Lower lobe of right lung (tissue), 2 donors: ENCODE measurements around the gene HPCA. TPM values are rescaled to one million over a fixed set of nuclear protein-coding genes. Genes with fewer than 3 reads are reported as not detected.

Source experiments
- ATAC-seq, 2 donors: fragments of 200-7000 bp; cut with Tn5 transposase; one replicate each; pipeline ENCODE4 v1.9.1; 2020 to 2022; ENCODE audit warnings: mild to moderate bottlenecking in 2 of 2, moderate library complexity in 2 of 2
- DNase-seq: peaks from one replicate; pipeline ENCODE4 v3.0.0-alpha.2; 2020
- H3K27ac ChIP-seq: fragments of 200-600 bp; one replicate; pipeline ENCODE4 v1.8.0; 2022
- H3K27me3 ChIP-seq: fragments of 200-600 bp; one replicate; pipeline ENCODE4 v1.8.0; 2022; ENCODE audit warnings: low read depth
- H3K36me3 ChIP-seq: fragments of 200-600 bp; one replicate; pipeline ENCODE4 v1.8.0; 2022; ENCODE audit warnings: mild to moderate bottlenecking
- H3K4me1 ChIP-seq: fragments of 200-600 bp; one replicate; pipeline ENCODE4 v1.8.0; 2022
- H3K4me3 ChIP-seq: fragments of 200-600 bp; one replicate; pipeline ENCODE4 v1.8.0; 2022; ENCODE audit warnings: mild to moderate bottlenecking
- H3K9me3 ChIP-seq: fragments of 200-600 bp; one replicate; pipeline ENCODE4 v1.8.0; 2022
- CTCF ChIP-seq: fragments of 200-600 bp; IDR thresholded peaks from one replicate; pipeline ENCODE4 v1.8.0; 2022; ENCODE audit warnings: antibody characterized with exemption, mild to moderate bottlenecking
- intact Hi-C: fragments of 100-400 bp; cut with DNase I; formaldehyde crosslinking; loops from one replicate; pipeline ENCODE4 v1.11.0; 2022
- total RNA-seq: library from RNA; stranded (reverse); fragmentation: NEBNext Ultra II Directional; extraction: Animal tissue kit (Norgen Biotek cat#: 25700); gene quantifications from one replicate; pipeline ENCODE4 v1.2.1, GENCODE V29; 2021
- donor health status: DM: no; HTN: yes; CAD: no; lungs with severe emphysema.

The HPCA gene
- total RNA-seq, 1 donor from 2014 or later: not detected

GRCh38 chr1:32895325-32896215 is 9.3 kb downstream of the HPCA start:
- Histone ChIP-seq H3K4me1 (peaks cover 12% of the 10 kb centered on the region), H3K27me3 (peaks cover 45% of the 10 kb centered on the region), H3K9me3 (no peaks in the 10 kb centered on the region), H3K4me3 (no peak overlapping the region), H3K36me3 (no peaks in the 10 kb centered on the region), H3K27ac (no peak overlapping the region)
- intact Hi-C loops: no loop called here
- no peak for ATAC-seq
- no peak for TF ChIP-seq CTCF
- no peak for DNase-seq

GRCh38 chr1:32896451-32896850 is 10.2 kb downstream of the HPCA start:
- ATAC-seq (no peak), DNase-seq (no peak)
- no peak for TF ChIP-seq CTCF
- intact Hi-C loops: no loop called here
- H3K36me3 ChIP-seq: no peaks in the 10 kb centered on the region
- H3K27me3 ChIP-seq: peaks cover 43% of the 10 kb centered on the region
- no peak overlapping the region for H3K4me3 ChIP-seq
- peaks cover 17% of the 10 kb centered on the region for H3K4me1 ChIP-seq
- no peaks in the 10 kb centered on the region for H3K9me3 ChIP-seq
- H3K27ac ChIP-seq: no peak overlapping the region

- no peak for TF ChIP-seq CTCF
- H3K36me3 ChIP-seq: no peaks in the 10 kb centered on the region
- intact Hi-C loops: no loop called here
- H3K27me3 ChIP-seq: peaks cover 44% of the 10 kb centered on the region
- DNase-seq (no peak), ATAC-seq (no peak)
- H3K4me3 ChIP-seq: no peak overlapping the region
- H3K27ac ChIP-seq: no peak overlapping the region
- H3K4me1 ChIP-seq: peaks cover 17% of the 10 kb centered on the region
- no peaks in the 10 kb centered on the region for H3K9me3 ChIP-seq
Measured at GRCh38 chr1:32897082-32898049, 11.1 kb downstream of the HPCA start.

- DNase-seq: no peak
- no peak for ATAC-seq
- H3K27ac ChIP-seq: no peak overlapping the region
Measured at GRCh38 chr1:32898056-32898455, 11.8 kb downstream of the HPCA start.

More at GRCh38 chr1:32898056-32898455, 11.8 kb downstream of the HPCA start:
- Histone ChIP-seq H3K9me3 (no peaks in the 10 kb centered on the region), H3K4me3 (no peak overlapping the region), H3K27me3 (peaks cover 37% of the 10 kb centered on the region), H3K36me3 (no peaks in the 10 kb centered on the region), H3K4me1 (peaks cover 15% of the 10 kb centered on the region)
- TF ChIP-seq CTCF: no peak
- intact Hi-C loops: no loop called here
